HepG2 (cell line): ENCODE results near the gene TDRD5. TPM values are rescaled to one million over a fixed set of nuclear protein-coding genes. Genes with fewer than 3 reads are reported as not detected.

Experiments
- ATAC-seq: fragments of 200-7000 bp; cut with Tn5 transposase; 3 replicates; pipeline ENCODE4 v1.9.1; 2020; ENCODE audit warnings: mild to moderate bottlenecking, moderate library complexity
- BruUV-seq: library from RNA; stranded (reverse); fragments of 400-500 nt; replicated peaks from 2 replicates; lab custom pipeline; 2021; lab: Mats Ljungman, UMichigan
- CTCF ChIA-PET: fragments of 300-600 bp; formaldehyde crosslinking; extraction: SDS; loops from one replicate; lab custom pipeline; 2021; ENCODE audit warnings: low total read pairs, inconsistent platforms, low intra/inter-chr PET ratio; lab: Yijun Ruan, JAX
- POLR2A ChIA-PET: fragments of 350-600 bp; sonication (Branson Sonifier 250); formaldehyde crosslinking; loops from one replicate; lab custom pipeline; 2020; ENCODE audit warnings: antibody characterized with exemption, inconsistent platforms; lab: Yijun Ruan, JAX
- DNase-seq: peaks from one replicate; pipeline ENCODE4 v3.0.0-alpha.2; 2015; ENCODE audit warnings: low spot score
- FAIRE-seq: peaks from 3 replicates; lab custom pipeline; 2011; peaks lifted over from hg19 to GRCh38; lab: Jason Lieb, UNC
- H2AFZ ChIP-seq: one replicate; pipeline ENCODE4 v1.6.1; 2011; ENCODE audit warnings: low read length, inconsistent platforms
- H3K27ac ChIP-seq: fragments of 300-600 bp; 3 replicates; pipeline ENCODE4 v1.8.0; 2011; ENCODE audit warnings: mixed run types, mild to moderate bottlenecking, mixed read lengths, low read length, inconsistent platforms; ENCODE audit not compliant: insufficient read depth; ENCODE audit errors: extremely low read length
- H3K27me3 ChIP-seq, 2 experiments: fragments of 200-600 bp in 1 of 2; 2 replicates in 1 of 2; 3 replicates in 1 of 2; pipeline versions ENCODE4 v1.6.0 to v1.8.0; 2011; ENCODE audit warnings: low read length in 2 of 2, mild to moderate bottlenecking in 2 of 2, moderate library complexity in 2 of 2, inconsistent platforms in 1 of 2; ENCODE audit not compliant: insufficient read depth in 2 of 2, control insufficient read depth in 1 of 2
- H3K36me3 ChIP-seq, 2 experiments: fragments of 200-600 bp in 1 of 2; replicated peaks in 1 of 2; 2 replicates in 1 of 2; 3 replicates in 1 of 2; pipeline versions ENCODE4 v1.5.1 to v1.8.0; 2011; ENCODE audit warnings: low read length in 2 of 2, inconsistent platforms in 1 of 2; ENCODE audit not compliant: insufficient read depth in 2 of 2, control insufficient read depth in 1 of 2
- H3K4me1 ChIP-seq: 2 replicates; pipeline ENCODE4 v1.5.1; 2012; ENCODE audit warnings: low read length, inconsistent platforms; ENCODE audit not compliant: insufficient read depth
- H3K4me2 ChIP-seq: 2 replicates; pipeline ENCODE4 v1.6.0; 2011; ENCODE audit warnings: low read depth, low read length, inconsistent platforms
- H3K4me3 ChIP-seq, 3 experiments: fragments of 200-600 bp in 1 of 3; sonication (generic), shearing (Covaris generic) in 1 of 3; replicated peaks in 1 of 3; 2 replicates each; pipeline ENCODE4 v1.5.1; 2011 to 2016; ENCODE audit warnings: low read length in 3 of 3, inconsistent platforms in 2 of 3, low read depth in 2 of 3, mild to moderate bottlenecking in 2 of 3, control low read depth in 1 of 3, mixed read lengths in 1 of 3; ENCODE audit not compliant: insufficient read depth in 1 of 3
- H3K79me2 ChIP-seq: one replicate; pipeline ENCODE4 v1.6.1; 2011; ENCODE audit warnings: low read length, inconsistent platforms; ENCODE audit not compliant: insufficient read depth
- H3K9ac ChIP-seq: 2 replicates; pipeline ENCODE4 v1.6.0; 2011; ENCODE audit warnings: mild to moderate bottlenecking, low read depth, low read length, inconsistent platforms; ENCODE audit not compliant: insufficient read depth
- H3K9me3 ChIP-seq: 2 replicates; pipeline ENCODE4 v1.5.1; 2012; ENCODE audit warnings: mild to moderate bottlenecking, low read length
- H4K20me1 ChIP-seq: 2 replicates; pipeline ENCODE4 v1.6.0; 2011; ENCODE audit warnings: inconsistent platforms, mild to moderate bottlenecking, low read length, moderate library complexity; ENCODE audit not compliant: insufficient read depth
- CEBPG ChIP-seq: IDR thresholded peaks from 2 replicates; pipeline ENCODE4 v1.6.1; 2016
- CSRNP1 ChIP-seq: sonication (generic); formaldehyde crosslinking; IDR thresholded peaks from 2 replicates; pipeline ENCODE4 v1.8.1; 2023; ENCODE audit warnings: mild to moderate bottlenecking, missing genetic modification reagents
- DNMT1 ChIP-seq: sonication (generic); formaldehyde crosslinking; IDR thresholded peaks from 2 replicates; pipeline ENCODE4 v1.5.1; 2020; ENCODE audit warnings: mild to moderate bottlenecking, missing genetic modification reagents
- GRHL1 ChIP-seq: sonication (generic); formaldehyde crosslinking; conservative IDR thresholded peaks from 2 replicates; pipeline ENCODE4 v1.8.0; 2022; ENCODE audit warnings: missing genetic modification reagents
- ZNF136 ChIP-seq: sonication (generic); formaldehyde crosslinking; IDR thresholded peaks from 2 replicates; pipeline ENCODE4 v1.8.1; 2022; ENCODE audit warnings: low read depth, mild to moderate bottlenecking, moderate library complexity, missing genetic modification reagents
- ZNF17 ChIP-seq: sonication (generic); formaldehyde crosslinking; IDR thresholded peaks from 2 replicates; pipeline ENCODE4 v1.5.0; 2020; ENCODE audit warnings: mild to moderate bottlenecking, missing genetic modification reagents
- ZNF567 ChIP-seq: sonication (generic); formaldehyde crosslinking; IDR thresholded peaks from 2 replicates; pipeline ENCODE4 v1.8.1; 2023; ENCODE audit warnings: mild to moderate bottlenecking, missing genetic modification reagents, borderline replicate concordance
- WGBS: methylation state at CpG from one replicate; pipeline ENCODE4 v1.1.6; 2017; ENCODE audit warnings: low lambda C conversion rate; 5-methylcytosine and 5-hydroxymethylcytosine counted together
- in situ Hi-C: cut with HindIII; loops from 2 replicates; pipeline ENCODE4 v1.10.0; 2017; ENCODE audit warnings: low pct_unique_long_range_greater_than_20kb; ENCODE audit not compliant: extremely low pct_ligation_motif_present
- intact Hi-C: fragments of 100-400 bp; cut with micrococcal nuclease; formaldehyde crosslinking; loops from one replicate; pipeline ENCODE4 v1.10.0; 2022; ENCODE audit not compliant: unreplicated experiment
- polyA plus RNA-seq, 8 experiments: library from polyadenylated mRNA; depleted of rRNA in 3 of 8; stranded (reverse) in 7 of 8; unstranded in 1 of 8; fragments of >200 nt; fragmentation: Illumina TruSeq in 4 of 8; extraction: Trizol in 4 of 8; gene quantifications; 2 replicates each; pipeline versions ENCODE4 v1.2.1 to v1.2.3, GENCODE V29; 2011 to 2016; ENCODE audit warnings: low read depth in 4 of 8, missing spikeins in 1 of 8, mixed read lengths in 1 of 8; ENCODE audit not compliant: insufficient read depth in 1 of 8
- total RNA-seq, 5 experiments: library from RNA; depleted of rRNA; stranded (reverse); fragments of >200 nt; fragmentation: Illumina TruSeq; extraction: Trizol; gene quantifications; 2 replicates each; pipeline ENCODE4 v1.2.3, GENCODE V29; 2016; ENCODE audit warnings: low read depth in 1 of 5

Gene TDRD5
- total and polyA plus RNA-seq, 2 of the 13 experiments (the other 11 are each of a cell fraction or from before 2014, with no cell fraction given), result not detected

- FAIRE-seq, result no peak
- Histone ChIP-seq H3K9me3 (peaks cover 38% of the 10 kb centered on the region), H3K4me1 (no peaks in the 10 kb centered on the region), H3K79me2 (no peaks in the 10 kb centered on the region), H3K36me3 (no peaks in the 10 kb centered on the region), H3K27me3 (no peaks in the 10 kb centered on the region; a peak in 1 of 5 replicates), H4K20me1 (no peaks in the 10 kb centered on the region), H3K27ac (no peak overlapping the region), H3K4me3 (no peak overlapping the region), H3K4me2 (no peak overlapping the region), H2AFZ (no peak overlapping the region), H3K9ac (no peak overlapping the region)
- intact Hi-C loops (no loop called here), in situ Hi-C loops (loop anchor here (10.0 kb wide), 1 partner anchor 461 kb away; no protein-coding TSS in a partner anchor)
- 7% methylated on average over 1 of the region's 1 CpG for WGBS
- ChIA-PET POLR2A (no interaction called here), CTCF (no interaction called here)
- no peak for DNase-seq
- ATAC-seq, result no peak
- TF ChIP-seq ZNF136, result peak; percentile 87; the same call in 1 of the 2 replicates
- no peak for TF ChIP-seq DNMT1 (CRISPR knock-in tag)
- TF ChIP-seq CSRNP1 (CRISPR knock-in tag), result no peak
- no peak for TF ChIP-seq ZNF17 (CRISPR knock-in tag)
- TF ChIP-seq CEBPG (CRISPR knock-in tag), result no peak
- TF ChIP-seq GRHL1, result no peak
- no peak for TF ChIP-seq ZNF567 (CRISPR knock-in tag)
- no TSS peak for BruUV-seq
Measured at GRCh38 chr1:179714159-179714558, 122.5 kb downstream of the TDRD5 start.
